ENCODE data around the gene CEP19.

Gene CEP19

DNA sequence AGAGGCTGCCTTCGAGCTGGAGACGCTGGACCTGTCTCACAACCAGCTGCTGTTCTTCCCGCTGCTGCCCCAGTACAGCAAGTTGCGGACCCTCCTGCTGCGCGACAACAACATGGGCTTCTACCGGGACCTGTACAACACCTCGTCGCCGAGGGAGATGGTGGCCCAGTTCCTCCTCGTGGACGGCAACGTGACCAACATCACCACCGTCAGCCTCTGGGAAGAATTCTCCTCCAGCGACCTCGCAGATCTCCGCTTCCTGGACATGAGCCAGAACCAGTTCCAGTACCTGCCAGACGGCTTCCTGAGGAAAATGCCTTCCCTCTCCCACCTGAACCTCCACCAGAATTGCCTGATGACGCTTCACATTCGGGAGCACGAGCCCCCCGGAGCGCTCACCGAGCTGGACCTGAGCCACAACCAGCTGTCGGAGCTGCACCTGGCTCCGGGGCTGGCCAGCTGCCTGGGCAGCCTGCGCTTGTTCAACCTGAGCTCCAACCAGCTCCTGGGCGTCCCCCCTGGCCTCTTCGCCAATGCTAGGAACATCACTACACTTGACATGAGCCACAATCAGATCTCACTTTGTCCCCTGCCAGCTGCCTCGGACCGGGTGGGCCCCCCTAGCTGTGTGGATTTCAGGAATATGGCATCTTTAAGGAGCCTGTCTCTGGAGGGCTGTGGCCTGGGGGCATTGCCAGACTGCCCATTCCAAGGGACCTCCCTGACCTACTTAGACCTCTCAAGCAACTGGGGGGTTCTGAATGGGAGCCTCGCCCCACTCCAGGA is 51.5 kb downstream of the CEP19 start:
- H3K9ac ChIP-seq (ENCODE audit: low read depth, low read length): no peak overlapping the region
- peaks cover 3% of the 10 kb centered on the region; the same call in 1 of the 2 replicates for H3K4me1 ChIP-seq (ENCODE audit: insufficient read depth, low read length)
- H3K36me3 ChIP-seq (ENCODE audit: insufficient read depth, low read depth, low read length): no peaks in the 10 kb centered on the region

DNA sequence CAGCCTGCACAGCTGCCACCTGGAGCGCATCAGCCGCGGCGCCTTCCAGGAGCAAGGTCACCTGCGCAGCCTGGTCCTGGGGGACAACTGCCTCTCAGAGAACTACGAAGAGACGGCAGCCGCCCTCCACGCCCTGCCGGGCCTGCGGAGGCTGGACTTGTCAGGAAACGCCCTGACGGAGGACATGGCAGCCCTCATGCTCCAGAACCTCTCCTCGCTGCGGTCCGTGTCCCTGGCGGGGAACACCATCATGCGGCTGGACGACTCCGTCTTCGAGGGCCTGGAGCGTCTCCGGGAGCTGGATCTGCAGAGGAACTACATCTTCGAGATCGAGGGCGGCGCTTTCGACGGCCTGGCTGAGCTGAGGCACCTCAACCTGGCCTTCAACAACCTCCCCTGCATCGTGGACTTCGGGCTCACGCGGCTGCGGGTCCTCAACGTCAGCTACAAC is 52.1 kb downstream of the CEP19 start:
- Histone ChIP-seq H3K9ac (ENCODE audit: low read depth, low read length) (no peak overlapping the region), H3K36me3 (ENCODE audit: insufficient read depth, low read depth, low read length) (no peaks in the 10 kb centered on the region), H3K27me3 (ENCODE audit: insufficient read depth, low read length) (no peaks in the 10 kb centered on the region), H3K27ac (ENCODE audit: low read length) (no peak overlapping the region), H3K4me1 (ENCODE audit: insufficient read depth, low read length) (no peaks in the 10 kb centered on the region; the same call in 1 of the 2 replicates), H3K9me3 (ENCODE audit: insufficient read depth, low read depth, low read length) (no peaks in the 10 kb centered on the region), H3K4me3 (ENCODE audit: low read length) (no peak overlapping the region)

More for the DNA sequence above, 51.5 kb downstream of the CEP19 start:
- H3K27me3 ChIP-seq (ENCODE audit: insufficient read depth, low read length): no peaks in the 10 kb centered on the region
- no peaks in the 10 kb centered on the region for H3K9me3 ChIP-seq (ENCODE audit: insufficient read depth, low read depth, low read length)
- H3K27ac ChIP-seq (ENCODE audit: low read length): no peak overlapping the region
- no peak overlapping the region for H3K4me3 ChIP-seq (ENCODE audit: low read length)
